SW480 (cell line): ENCODE data around the gene ENTPD2.
"Not testable (repeated sequence)": the region's sequence is repeated elsewhere in the genome, so short reads cannot be mapped to it uniquely, and the experiment has no call there.

Experiments
- DNase-seq: peaks from one replicate; pipeline ENCODE4 v3.0.0-alpha.2; 2016; ENCODE audit warnings: low spot score

ENTPD2 gene

GRCh38 chr9:137015976-137016375 is 37.9 kb downstream of the ENTPD2 start:
- DNase-seq: no peak

GRCh38 chr9:137015540-137015930 is 38.3 kb downstream of the ENTPD2 start:
- no peak for DNase-seq

- no peak for DNase-seq
These were observed 38.9 kb downstream of the ENTPD2 start for GRCh38 chr9:137014776-137015539.

GRCh38 chr9:137014166-137014565 is 39.7 kb downstream of the ENTPD2 start:
- DNase-seq: no peak

DNA sequence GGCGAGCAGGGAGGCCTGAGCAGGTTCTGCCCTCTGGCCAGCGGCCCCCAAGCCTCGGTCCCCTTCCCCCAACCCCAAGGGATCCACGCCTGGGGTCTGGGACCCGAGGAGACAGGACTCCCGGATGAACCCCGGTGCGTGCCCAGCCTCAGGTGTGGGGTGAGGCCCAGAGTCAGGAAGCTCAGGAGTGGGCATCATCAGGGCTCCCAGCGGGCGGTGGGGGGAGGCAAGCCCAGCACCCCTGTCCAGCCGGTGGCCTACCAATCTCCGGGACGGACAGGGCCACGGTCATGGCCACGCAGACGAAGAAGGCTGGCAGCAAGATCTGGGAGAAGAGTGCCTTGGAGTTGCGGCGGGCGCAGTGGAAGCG is 40.3 kb downstream of the ENTPD2 start:
- DNase-seq: no peak

- no peak for DNase-seq
These were observed 40.9 kb downstream of the ENTPD2 start for GRCh38 chr9:137012694-137013570.

DNA sequence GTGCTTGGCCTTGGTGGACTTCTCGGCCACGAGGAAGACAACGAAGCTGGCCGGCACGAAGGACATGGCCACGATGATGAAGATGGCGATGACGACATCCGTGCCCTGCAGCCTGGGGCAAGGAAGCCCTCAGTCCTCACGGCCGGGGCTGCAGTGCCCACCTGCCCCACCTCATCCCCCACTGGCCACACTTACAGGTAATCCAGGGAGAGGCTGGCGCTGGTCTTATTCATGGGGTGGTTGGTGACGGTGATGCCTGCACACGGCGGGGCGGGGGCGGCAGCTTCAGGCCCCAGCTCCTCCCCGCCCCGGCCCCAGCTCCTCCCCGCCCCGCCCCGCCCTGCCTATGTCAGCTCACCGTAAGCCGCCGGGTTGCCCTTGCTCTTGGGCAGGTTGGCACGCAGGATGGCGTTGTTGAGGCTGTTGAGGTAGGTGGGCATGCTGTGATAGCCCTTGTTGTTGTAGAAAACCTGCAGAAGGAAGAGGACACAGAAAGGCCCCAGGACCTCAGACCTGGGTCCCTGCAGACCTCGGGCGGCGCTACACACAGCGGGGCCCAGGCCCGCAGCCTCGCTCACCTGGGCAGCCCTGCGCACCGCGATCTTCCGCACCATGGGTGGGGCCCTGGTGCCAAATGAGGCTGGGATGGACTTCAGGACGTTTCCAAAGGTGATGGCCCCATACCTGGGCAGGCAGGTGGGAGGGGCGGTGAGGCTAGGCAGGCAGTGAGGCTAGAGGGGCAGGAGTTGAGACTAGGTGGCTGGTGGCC is 41.8 kb downstream of the ENTPD2 start:
- no peak for DNase-seq

- DNase-seq: no peak
These were observed 42.7 kb downstream of the ENTPD2 start for GRCh38 chr9:137011156-137011555.

DNA sequence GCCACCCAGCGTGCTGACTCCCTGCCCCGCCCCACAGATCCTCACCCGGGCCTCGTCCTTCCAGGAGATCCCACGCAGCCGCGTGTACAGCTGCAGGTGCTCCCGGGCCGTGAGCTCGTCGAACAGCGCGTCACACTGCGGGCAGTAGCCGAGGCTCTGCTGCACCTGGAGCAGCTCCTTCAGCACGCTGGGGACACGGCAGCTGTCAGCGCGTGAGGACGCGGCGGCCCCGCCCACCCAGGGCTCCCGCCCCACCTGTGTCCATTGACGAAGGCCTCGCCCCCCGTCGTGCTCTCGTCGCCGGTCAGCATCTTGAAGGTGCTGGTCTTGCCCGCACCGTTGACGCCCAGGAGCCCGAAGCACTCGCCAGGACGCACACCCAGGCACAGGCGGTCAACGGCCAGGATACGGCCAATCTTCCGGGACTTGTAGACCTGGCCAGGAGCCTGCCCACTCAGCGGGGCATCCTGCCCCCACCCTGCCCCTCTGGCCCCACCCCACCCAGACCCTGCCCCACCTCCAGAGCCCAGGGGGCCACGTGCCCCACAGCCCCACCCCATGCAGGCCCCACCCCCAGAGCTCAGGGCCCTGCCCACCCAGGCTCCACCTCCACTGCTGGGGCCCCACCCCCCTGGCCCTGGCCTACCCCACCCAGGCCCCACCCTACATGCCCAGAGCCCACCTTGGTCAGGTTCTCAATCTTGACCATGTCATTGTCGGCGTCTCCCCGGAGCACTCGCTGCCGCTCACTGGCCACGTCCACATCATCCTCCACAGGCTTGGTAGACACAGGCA is 43.7 kb downstream of the ENTPD2 start:
- no peak for DNase-seq

DNA sequence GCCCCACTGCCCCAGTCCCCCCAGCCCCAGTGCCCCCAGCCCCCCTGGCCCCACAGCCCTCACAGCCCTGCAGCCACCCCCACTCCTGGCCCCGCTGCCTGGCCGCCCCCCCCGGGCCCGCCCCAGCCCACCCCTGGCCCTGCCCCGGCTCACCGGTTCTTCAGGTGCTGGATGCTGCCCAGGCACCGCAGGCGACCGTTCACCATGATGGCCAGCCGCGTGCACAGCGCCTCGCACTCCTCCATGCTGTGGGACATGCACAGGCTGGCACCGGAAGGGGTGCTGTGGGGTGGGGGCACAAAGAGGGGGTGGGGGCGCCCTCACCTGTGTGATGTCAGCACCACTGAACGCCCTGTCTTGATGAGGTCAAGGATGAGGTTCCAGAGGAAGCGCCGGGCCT is 44.6 kb downstream of the ENTPD2 start:
- no peak for DNase-seq

GRCh38 chr9:137008312-137008711 is 45.5 kb downstream of the ENTPD2 start:
- no peak for DNase-seq

GRCh38 chr9:137007816-137008270 is 46.0 kb downstream of the ENTPD2 start:
- DNase-seq: no peak

DNA sequence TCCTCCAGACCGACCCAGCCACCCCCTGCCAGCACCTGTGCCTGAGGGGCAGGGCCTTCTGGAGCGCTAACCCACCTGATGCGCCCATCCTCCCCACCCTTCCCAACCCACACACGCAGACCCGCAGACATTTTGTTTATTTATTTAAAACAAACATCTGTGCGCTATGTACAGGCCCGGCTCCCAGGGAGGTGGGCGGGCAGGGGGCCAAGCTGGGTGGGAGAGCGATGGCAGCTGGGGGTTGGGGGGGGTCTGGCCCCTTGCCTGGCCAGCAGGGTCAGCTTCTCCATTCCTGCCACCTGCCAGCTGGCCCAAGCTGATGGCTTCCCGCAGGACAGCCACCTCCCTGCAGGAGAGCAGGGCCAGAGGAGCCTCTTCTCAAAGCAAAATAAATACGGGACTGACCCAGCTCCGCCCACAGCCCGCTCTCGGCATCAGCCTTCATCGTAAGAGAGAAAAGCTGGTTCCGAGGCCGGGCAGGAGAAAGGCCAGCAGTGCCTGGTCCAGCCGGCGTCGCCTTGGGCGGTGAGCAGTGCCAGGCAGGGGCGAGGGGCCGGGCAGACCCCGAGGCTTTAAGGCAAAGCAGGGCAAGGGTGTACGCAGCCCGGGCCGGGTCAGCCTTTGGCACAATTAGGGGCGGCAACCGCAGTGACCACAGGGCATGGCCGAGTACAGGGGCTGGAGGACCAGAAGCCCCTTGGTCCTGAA is 46.6 kb downstream of the ENTPD2 start:
- no peak for DNase-seq

- no peak for DNase-seq
These were observed 47.5 kb downstream of the ENTPD2 start for GRCh38 chr9:137006116-137007003.

GRCh38 chr9:137004285-137004684 is 49.6 kb downstream of the ENTPD2 start:
- DNase-seq: not testable (repeated sequence)

DNA sequence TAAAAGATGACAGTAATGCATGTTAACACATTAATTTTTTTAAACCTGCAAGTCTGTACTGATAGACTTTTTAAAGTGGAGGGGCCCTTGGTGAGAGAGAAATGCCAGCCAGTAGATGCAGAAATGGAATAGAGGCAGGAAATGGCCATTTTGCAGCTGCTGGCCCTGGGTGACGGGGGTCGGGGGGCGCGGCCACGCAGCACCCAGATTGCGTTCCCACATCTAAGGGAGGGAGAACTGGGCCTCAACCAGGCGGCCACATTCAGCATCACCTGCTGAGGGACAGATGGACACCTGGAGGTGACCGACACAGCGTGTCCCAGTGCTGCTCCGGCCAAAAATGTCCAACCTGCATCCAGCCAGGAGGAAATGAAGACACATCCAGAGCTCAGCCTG is 51.2 kb downstream of the ENTPD2 start:
- no peak for DNase-seq

- no peak for DNase-seq
These were observed 51.8 kb downstream of the ENTPD2 start for GRCh38 chr9:137001857-137002645.

DNA sequence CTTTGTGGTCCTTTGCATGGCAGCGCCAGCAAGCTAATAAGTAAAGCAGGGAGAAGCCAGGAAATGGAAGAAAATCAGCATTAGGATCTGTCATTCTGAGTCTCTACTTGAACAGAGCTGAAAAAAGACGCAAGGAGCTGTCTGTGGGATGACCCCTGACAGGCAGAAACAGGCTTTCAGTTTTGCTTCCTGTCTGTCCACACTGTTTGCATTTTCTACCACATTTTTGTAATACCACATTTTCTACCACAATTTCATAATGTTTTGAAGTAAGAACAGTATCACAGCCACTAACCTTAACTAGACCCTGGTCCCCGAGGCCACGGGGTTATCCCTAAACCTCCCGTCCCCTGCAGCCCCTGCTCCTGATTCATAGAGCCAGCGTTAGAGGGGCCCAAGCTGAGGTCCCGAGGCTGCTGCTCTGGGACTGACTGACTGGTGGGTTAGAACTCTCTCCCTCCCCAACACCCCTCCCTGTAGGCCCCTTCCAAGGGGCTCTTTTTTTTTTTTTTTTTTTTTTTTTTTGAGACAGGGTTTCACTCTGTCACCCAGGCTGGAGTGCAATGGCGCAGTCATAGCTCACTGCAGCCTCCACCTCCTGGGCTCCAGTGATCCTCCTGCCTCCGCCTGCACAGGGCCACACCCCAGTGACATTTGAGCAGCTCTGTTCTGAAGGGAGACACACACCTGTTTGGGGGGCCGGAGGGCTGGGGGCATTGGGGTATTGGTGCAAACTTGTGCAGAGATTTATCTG is 53.5 kb downstream of the ENTPD2 start:
- no peak for DNase-seq
